ENCODE measurements around the gene IGF2. TPM values are rescaled to one million over a fixed set of nuclear protein-coding genes. Genes with fewer than 3 reads are reported as not detected.

IGF2 gene
- total and polyA plus RNA-seq, 2 of the 8 experiments (the other 6 are each of a cell fraction or from before 2014, with no cell fraction given), result 0.74 to 1.5 TPM

DNA sequence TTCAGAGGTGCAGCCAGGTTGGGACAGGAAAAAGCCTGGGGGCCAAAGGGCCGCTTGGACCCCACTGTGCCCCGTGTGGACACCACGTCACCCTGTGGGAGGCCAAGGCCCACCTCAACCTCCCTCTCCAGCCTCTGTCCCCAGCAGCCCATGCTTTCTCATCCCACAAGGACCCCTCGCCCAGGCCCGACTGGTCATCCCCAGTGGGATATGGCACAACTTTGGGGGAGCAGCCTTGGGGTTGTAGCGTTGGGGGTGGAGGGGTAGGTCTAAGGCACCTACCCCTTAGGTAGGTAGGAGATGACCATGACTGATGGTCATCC lies 44.0 kb downstream of the IGF2 start:
- peaks cover 0 to 3% (median 0%) of the 10 kb centered on the region in 4 experiments; a peak in 1 of 7 replicates for H3K27me3 ChIP-seq (replicated peaks in 1 of 4; ENCODE audit: control insufficient read depth in 3 of 4, extremely low read depth in 1 of 4, insufficient read depth in 3 of 4, low read length in 3 of 4)
- no peak overlapping the region for H4K5ac ChIP-seq (ENCODE audit: insufficient read length, low read depth, low read length)
- no peaks in the 10 kb centered on the region for H3K79me1 ChIP-seq (ENCODE audit: low read depth, low read length)
- H2BK120ac ChIP-seq (replicated peaks; ENCODE audit: low read depth, low read length), result no peak overlapping the region
- POLR2A ChIA-PET (ENCODE audit: partially characterized antibody), result no interaction called here
- no peaks in the 10 kb centered on the region for H3K36me3 ChIP-seq (ENCODE audit: control insufficient read depth in 2 of 4, insufficient read depth in 4 of 4, low read length in 3 of 4)
- DNase-seq (ENCODE audit: low read depth in 1 of 2, low spot score in 2 of 2) (no peak), FAIRE-seq (no peak)
- no peak overlapping the region for H2AFZ ChIP-seq (ENCODE audit: low read length)
- CTCF ChIA-PET (ENCODE audit: partially characterized antibody), result interaction anchor here (1.0 to 8.3 kb wide), 3 partner anchors 20 to 54 kb away, joined by 3 to 80 read pairs (median 14); no protein-coding TSS in a partner anchor
- peak overlapping the region; percentile 60; the same call in 1 of the 2 replicates for H2BK12ac ChIP-seq (ENCODE audit: low read depth, low read length)
- peaks cover 0 to 1% of the 10 kb centered on the region in 2 experiments for H4K20me1 ChIP-seq (replicated peaks in 1 of 2; ENCODE audit: control insufficient read depth in 1 of 2, insufficient read depth in 2 of 2, low read length in 2 of 2)
- H3K56ac ChIP-seq (replicated peaks; ENCODE audit: insufficient read length, low read depth, low read length), result no peak overlapping the region
- no peak overlapping the region for H3K23ac ChIP-seq (ENCODE audit: insufficient read length)
- no peak overlapping the region for H3K4ac ChIP-seq (replicated peaks; ENCODE audit: insufficient read length, low read depth, low read length)
- TF ChIP-seq HDAC2 (IDR thresholded peaks at IDR 0.05; ENCODE audit: borderline replicate concordance in 1 of 2, low read depth in 2 of 2, low read length in 2 of 2), result no peak
- no peak for TF ChIP-seq ZNF274 (IDR thresholded peaks at IDR 0.05; ENCODE audit: borderline replicate concordance, extremely low read depth, low read length)
- TF ChIP-seq BCL11A (IDR thresholded peaks at IDR 0.05; ENCODE audit: low read depth in 2 of 2, low read length in 2 of 2), result no peak
- TF ChIP-seq CREB1 (IDR thresholded peaks at IDR 0.05), result no peak
- H3K4me1 ChIP-seq (replicated peaks in 1 of 4; ENCODE audit: control insufficient read depth in 3 of 4, insufficient read depth in 4 of 4, low read length in 3 of 4), result peaks cover 0 to 33% (median 23%) of the 10 kb centered on the region in 4 experiments; a peak in 6 of 7 replicates
- H3K18ac ChIP-seq (ENCODE audit: extremely low read depth, low read length), result no peak overlapping the region
- no peak overlapping the region for H2BK5ac ChIP-seq (ENCODE audit: low read depth, low read length)
- 80% methylated on average over 2 of the region's 6 CpGs; no CpG with 5 or more reads in 1 of the 2 experiments for WGBS, 2 experiments (ENCODE audit: extremely low coverage in 1 of 2, insufficient coverage in 1 of 2, insufficient read length in 1 of 2, insufficient replicate concordance in 2 of 2, low coverage in 1 of 2, low lambda C conversion rate in 2 of 2, missing lambda C conversion rate in 1 of 2)
- H3K14ac ChIP-seq (ENCODE audit: insufficient read length), result no peak overlapping the region
- H2AK5ac ChIP-seq (ENCODE audit: low read depth, low read length), result no peak overlapping the region
- no peaks in the 10 kb centered on the region for H3K79me2 ChIP-seq (ENCODE audit: control insufficient read depth in 1 of 2, insufficient read depth in 2 of 2, low read length in 2 of 2)
- H3K9me3 ChIP-seq (ENCODE audit: insufficient read depth in 2 of 2, low read depth in 1 of 2, low read length in 1 of 2), result no peaks in the 10 kb centered on the region; a peak in 1 of 4 replicates
- no peak overlapping the region for H3K4me3 ChIP-seq (ENCODE audit: extremely low read depth in 1 of 4, insufficient read depth in 2 of 4, low read depth in 3 of 4, low read length in 4 of 4)
- no peak overlapping the region; the same call in 1 of the 2 replicates for H2BK15ac ChIP-seq (ENCODE audit: low read length)
- H4K91ac ChIP-seq (replicated peaks; ENCODE audit: insufficient read length, low read length), result no peak overlapping the region
- no peaks in the 10 kb centered on the region for H3K23me2 ChIP-seq (ENCODE audit: low read depth, low read length)
- H4K8ac ChIP-seq (ENCODE audit: extremely low read depth, insufficient read depth, low read length), result no peak overlapping the region
- no peak overlapping the region for H3K9ac ChIP-seq (replicated peaks in 1 of 4; ENCODE audit: extremely low read depth in 1 of 4, low read depth in 3 of 4, low read length in 3 of 4)
- no peak overlapping the region for H3K27ac ChIP-seq (ENCODE audit: low read depth, low read length)
- no peak overlapping the region for H2BK20ac ChIP-seq (ENCODE audit: low read length)
- H3K4me2 ChIP-seq (ENCODE audit: insufficient read depth in 1 of 2, low read depth in 2 of 2, low read length in 2 of 2), result no peak overlapping the region

All from H1 (cell line).